Cerebellar cortex (tissue), 1 donor: Measurements from ENCODE around the gene CSNK1A1.
"Not testable (repeated sequence)": the region's sequence is repeated elsewhere in the genome, so short reads cannot be mapped to it uniquely, and the experiment has no call there.

Source experiments
- DNase-seq: peaks from one replicate; pipeline ENCODE4 v3.0.0-alpha.2; 2015; ENCODE audit warnings: low spot score

Gene CSNK1A1

GRCh38 chr5:149551227-149552037, at the start of gene CSNK1A1:
CSNK1A1 (minus strand) TSS chr5:149551439; CDS start chr5:149550964, 475 bp downstream.
- DNase-seq: peak; percentile 98

GRCh38 chr5:149600932-149601331, 49.7 kb upstream of the CSNK1A1 start:
- no peak for DNase-seq

- DNase-seq: peak; percentile 70
Observed at GRCh38 chr5:149599375-149599774, 48.1 kb upstream of the CSNK1A1 start.

- DNase-seq: no peak
Observed at GRCh38 chr5:149598966-149599365, 47.7 kb upstream of the CSNK1A1 start.

- DNase-seq: not testable (repeated sequence)
Observed at GRCh38 chr5:149598234-149598633, 47.0 kb upstream of the CSNK1A1 start.

- DNase-seq: no peak
Observed at GRCh38 chr5:149597618-149598017, 46.4 kb upstream of the CSNK1A1 start.

GRCh38 chr5:149596712-149597111, 45.5 kb upstream of the CSNK1A1 start:
- peak; percentile 88 for DNase-seq

- not testable (repeated sequence) for DNase-seq
Observed at GRCh38 chr5:149595105-149595504, 43.9 kb upstream of the CSNK1A1 start.

GRCh38 chr5:149594206-149594895, 43.1 kb upstream of the CSNK1A1 start:
- peak; percentile 64 for DNase-seq

- no peak for DNase-seq
Observed at GRCh38 chr5:149593370-149593769, 42.1 kb upstream of the CSNK1A1 start.

GRCh38 chr5:149588936-149589335, 37.7 kb upstream of the CSNK1A1 start:
- DNase-seq: no peak

- DNase-seq: no peak
Observed at GRCh38 chr5:149586708-149587318, 35.6 kb upstream of the CSNK1A1 start.

GRCh38 chr5:149585910-149586309, 34.7 kb upstream of the CSNK1A1 start:
- DNase-seq: no peak

- DNase-seq: peak; percentile 39
Observed at GRCh38 chr5:149584121-149584520, 32.9 kb upstream of the CSNK1A1 start.

GRCh38 chr5:149583394-149583793, 32.2 kb upstream of the CSNK1A1 start:
- DNase-seq: peak; percentile 89

- DNase-seq: peak; percentile 57
Observed at GRCh38 chr5:149581931-149582768, 30.9 kb upstream of the CSNK1A1 start.

GRCh38 chr5:149581192-149581861, 30.1 kb upstream of the CSNK1A1 start, which contains the start of gene ARHGEF37:
ARHGEF37 (plus strand) TSS chr5:149581498; CDS start chr5:149597770, 16,272 bp downstream.
- DNase-seq: peak; percentile 73

- no peak for DNase-seq
Observed at GRCh38 chr5:149580808-149581191, 29.6 kb upstream of the CSNK1A1 start.

GRCh38 chr5:149578896-149579295, 27.7 kb upstream of the CSNK1A1 start:
- DNase-seq: no peak

- DNase-seq: no peak
Observed at GRCh38 chr5:149576021-149576420, 24.8 kb upstream of the CSNK1A1 start.

GRCh38 chr5:149575131-149575530, 23.9 kb upstream of the CSNK1A1 start:
- DNase-seq: no peak
